HFF-Myc (cell line): ENCODE data around the gene HPGDS.

Experiments
- DNase-seq: peaks from one replicate; pipeline ENCODE4 v3.0.0-alpha.2; 2011; ENCODE audit warnings: low read depth; ENCODE audit errors: extremely low read depth
- H3K4me3 ChIP-seq: replicated peaks from 2 replicates; pipeline ENCODE4 v1.5.1; 2011; ENCODE audit warnings: low read depth, mild to moderate bottlenecking, control low read depth, low read length
- CTCF ChIP-seq: IDR thresholded peaks from 2 replicates; pipeline ENCODE4 v1.5.1; 2012; ENCODE audit warnings: mild to moderate bottlenecking, low read depth, low read length, control low read depth; ENCODE audit errors: missing control alignments

The HPGDS gene

GRCh38 chr4:94285666-94286065, 57.0 kb downstream of the HPGDS start:
- no peak overlapping the region for H3K4me3 ChIP-seq
- no peak for DNase-seq
- TF ChIP-seq CTCF: no peak

- H3K4me3 ChIP-seq: no peak overlapping the region
- DNase-seq: no peak
- no peak for TF ChIP-seq CTCF
Observed at GRCh38 chr4:94284889-94285288, 57.7 kb downstream of the HPGDS start.

GRCh38 chr4:94278781-94279180, 63.9 kb downstream of the HPGDS start:
- TF ChIP-seq CTCF: no peak
- DNase-seq: no peak
- no peak overlapping the region for H3K4me3 ChIP-seq

GRCh38 chr4:94277534-94277933, 65.1 kb downstream of the HPGDS start:
- DNase-seq: no peak
- no peak overlapping the region for H3K4me3 ChIP-seq
- no peak for TF ChIP-seq CTCF

DNA sequence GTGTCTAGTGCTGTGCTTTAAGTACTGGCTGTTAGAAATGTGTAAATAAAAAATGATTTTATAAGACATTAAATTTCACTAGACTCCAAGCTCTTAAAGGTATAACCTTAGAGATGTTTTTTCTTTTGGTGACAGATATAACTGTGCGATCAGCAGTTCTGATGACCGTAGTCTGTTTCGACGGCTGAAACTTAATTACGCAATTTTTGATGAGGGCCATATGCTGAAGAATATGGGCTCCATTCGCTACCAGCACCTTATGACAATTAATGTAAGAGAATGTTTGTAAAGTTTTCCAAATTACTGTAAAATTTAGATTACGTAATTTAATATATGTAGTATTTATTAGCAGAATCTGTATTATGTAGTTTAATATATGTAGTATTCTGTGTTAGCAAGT, 66.4 kb downstream of the HPGDS start:
- DNase-seq: no peak
- no peak for TF ChIP-seq CTCF
- no peak overlapping the region for H3K4me3 ChIP-seq

- H3K4me3 ChIP-seq: no peak overlapping the region
- TF ChIP-seq CTCF: no peak
- DNase-seq: no peak
Observed at GRCh38 chr4:94274912-94275311, 67.7 kb downstream of the HPGDS start.

- TF ChIP-seq CTCF: no peak
- no peak overlapping the region for H3K4me3 ChIP-seq
- no peak for DNase-seq
Observed at GRCh38 chr4:94271248-94271647, 71.4 kb downstream of the HPGDS start.
